Hematopoietic multipotent progenitor cell treated with erythropoietin and hydrocortisone succinate and interleukin-3 and kit ligand, for 17 days (in vitro differentiated cells): ENCODE results near the gene EXO1.

Experiments used
- DNase-seq: peaks from one replicate; pipeline ENCODE4 v3.0.0-alpha.2; 2015; ENCODE audit warnings: low spot score

EXO1 gene

DNA sequence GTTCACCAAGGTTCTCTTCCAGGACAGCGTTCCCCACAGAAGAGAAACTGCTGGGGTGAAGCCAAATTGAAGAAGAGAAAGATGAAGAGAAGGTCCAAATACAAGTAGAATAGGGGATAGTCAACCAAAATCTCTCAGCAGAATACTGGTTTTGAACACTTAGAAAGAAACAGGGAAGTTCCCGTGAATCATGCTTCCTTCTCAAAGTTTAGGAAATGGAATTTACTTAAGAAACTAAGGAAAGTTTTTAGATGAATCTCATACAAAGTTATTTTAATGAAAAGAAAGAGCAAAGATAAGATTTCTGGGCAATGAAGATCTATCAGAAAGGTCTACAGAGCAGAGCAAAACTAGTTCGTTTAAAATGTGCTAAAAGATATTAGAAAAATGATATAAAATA, 43.3 kb downstream of the EXO1 start:
- DNase-seq, result no peak

DNA sequence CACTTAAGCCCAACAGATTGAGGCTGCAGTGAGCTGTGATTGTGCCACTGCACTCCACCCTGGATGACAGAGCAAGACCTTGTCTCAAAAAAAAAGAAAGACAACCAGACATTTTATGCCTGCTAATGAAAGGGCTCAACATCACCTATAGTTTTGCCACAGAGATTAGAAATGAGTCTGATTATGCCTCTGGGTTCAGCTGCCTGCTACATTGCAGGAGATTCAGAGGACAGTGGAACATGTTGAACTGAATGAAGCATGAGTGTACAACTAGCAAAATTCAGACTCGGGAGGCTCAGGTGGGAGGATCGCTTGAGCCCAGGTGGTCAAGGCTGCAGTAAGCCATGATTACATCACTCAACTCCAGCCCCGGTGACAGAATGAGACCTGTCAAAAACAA, 46.0 kb downstream of the EXO1 start:
- DNase-seq, result no peak

DNA sequence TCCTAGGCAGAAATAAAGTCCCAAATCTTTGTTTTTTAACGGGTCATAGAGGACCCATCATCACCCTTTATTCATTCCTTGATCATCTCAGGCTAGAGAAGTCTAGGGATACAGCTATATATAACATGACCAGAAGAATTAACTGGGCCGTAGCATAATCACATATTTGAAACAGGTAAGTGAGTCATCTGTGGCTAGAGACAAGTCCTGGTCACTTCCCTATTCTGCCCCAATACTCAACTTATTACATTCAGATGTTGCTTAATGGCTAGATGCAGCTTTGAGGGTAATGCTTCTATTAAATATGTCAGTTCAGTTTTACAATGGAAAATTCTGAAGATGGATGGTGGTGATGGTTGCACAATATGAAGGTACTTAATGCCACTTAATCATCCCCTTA, 47.0 kb downstream of the EXO1 start:
- no peak for DNase-seq

DNA sequence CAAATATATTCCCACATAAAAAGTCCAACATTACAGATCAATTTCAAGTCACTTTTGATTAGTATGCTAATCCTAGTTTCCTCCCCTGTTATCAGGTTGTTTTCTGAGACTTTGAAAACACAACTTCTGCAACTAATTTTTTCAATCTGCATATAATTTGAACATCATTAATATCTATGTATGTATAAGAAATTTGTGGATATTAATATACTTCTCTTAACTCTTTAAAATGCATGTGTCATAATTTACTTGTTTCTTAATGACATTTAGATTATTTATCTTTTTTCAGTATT, 48.6 kb downstream of the EXO1 start:
- DNase-seq, result no peak

DNA sequence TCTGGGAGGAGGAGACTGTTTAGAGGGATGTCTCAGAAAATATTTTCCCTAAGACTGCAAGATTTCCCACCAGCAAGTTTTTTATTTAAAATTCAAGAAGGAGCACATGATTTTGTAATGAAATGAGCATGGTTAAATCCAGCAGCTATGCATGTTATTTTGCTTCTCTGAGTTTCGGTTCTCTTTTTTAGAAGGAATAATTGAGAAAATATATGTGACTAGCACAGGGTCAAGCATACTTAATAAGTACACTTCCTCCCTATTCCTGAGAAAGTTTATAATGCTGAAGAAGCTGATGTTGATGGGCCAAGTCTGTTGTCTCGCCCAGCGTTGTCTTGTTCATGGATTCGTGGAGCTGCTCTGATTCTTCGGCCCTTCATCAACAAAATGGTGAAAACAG, 51.2 kb downstream of the EXO1 start:
- DNase-seq, result no peak

DNA sequence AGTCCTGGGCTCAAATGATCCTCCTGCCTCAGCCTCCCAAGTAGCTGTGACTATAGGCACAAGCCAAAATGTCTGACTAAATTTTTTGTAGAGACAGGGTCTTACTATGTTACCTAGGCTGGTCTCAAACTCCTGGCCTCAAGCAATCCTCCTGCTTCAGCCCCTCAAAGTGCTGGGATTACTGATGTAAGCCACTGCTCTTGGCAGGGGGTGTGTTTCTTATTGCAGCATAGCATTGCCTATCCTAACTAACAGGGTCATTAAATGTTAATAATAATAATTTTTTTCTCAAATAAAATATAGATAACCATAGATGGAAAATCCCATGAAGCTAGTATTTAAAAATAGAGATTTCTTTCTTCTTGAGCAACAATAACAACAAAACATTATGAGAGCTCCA, 52.4 kb downstream of the EXO1 start:
- DNase-seq, result no peak

DNA sequence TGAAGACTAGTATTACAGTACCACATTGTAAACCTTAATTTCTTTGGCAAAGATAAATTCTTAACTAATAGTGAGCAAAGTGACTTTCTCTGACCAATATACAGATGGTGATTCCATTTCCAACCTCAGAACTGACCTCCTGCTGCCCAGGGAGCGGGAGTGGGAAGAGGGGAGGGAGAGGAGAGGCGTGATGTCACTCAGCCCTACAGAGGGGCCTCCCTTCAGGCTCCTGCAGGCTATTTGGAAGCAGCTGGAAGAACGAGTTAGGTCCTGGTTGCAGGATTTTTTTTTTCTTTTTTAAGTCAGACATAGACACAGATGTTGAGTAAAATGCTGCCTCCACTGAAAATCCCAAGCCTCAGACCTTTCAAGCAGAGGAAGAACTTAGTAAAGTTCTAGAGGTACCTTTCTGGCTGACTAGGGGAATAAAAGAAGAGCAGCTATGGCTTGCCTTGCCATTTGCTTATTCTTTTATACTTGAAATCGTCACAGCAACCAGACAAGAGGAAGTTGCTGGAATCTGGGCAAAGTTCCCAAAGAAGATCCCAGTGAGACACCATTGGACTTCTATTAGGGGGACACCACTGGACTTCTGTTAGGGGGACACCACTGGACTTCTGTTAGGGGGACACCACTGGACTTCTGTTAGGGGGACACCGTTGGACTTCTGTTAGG, 54.5 kb downstream of the EXO1 start:
- no peak for DNase-seq

DNA sequence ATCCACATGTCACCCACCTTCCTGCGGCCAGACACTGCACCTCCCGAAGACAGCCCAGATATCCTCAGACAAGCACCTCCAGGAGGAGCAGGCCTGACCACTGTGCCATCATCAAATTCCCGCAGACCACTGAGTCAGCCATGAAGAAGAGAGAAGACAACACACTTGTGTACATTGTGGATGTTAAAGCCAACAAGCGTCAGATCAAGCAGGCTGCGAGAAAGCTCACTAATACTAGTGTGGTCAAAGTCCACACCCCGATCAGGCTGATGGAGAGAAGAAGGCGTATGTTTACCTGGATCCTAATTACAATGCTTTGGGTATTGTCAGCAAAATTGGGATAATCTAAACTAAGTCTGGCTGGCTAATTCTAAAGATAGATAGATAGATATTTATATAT, 68.2 kb downstream of the EXO1 start:
- DNase-seq, result no peak

DNA sequence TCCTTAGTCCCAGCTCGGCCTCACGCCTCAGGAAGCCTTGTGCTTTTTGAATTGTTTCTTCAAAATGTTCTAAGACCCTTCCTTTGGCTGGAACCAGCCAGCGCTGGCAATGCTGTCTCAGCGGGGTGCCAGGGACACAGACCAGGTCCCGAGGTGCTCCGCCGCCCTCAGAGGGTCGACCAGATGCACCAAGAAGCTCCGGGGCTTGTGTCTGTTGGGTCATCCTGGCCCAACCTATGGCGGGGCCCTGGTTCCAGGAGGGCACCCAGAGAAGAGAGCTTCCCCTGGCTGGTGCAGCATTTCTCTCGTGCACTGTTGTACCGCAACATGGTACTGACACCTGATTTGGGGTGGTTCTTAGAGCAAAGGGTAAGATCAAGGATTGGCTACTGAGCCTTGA, 69.5 kb downstream of the EXO1 start:
- no peak for DNase-seq

DNA sequence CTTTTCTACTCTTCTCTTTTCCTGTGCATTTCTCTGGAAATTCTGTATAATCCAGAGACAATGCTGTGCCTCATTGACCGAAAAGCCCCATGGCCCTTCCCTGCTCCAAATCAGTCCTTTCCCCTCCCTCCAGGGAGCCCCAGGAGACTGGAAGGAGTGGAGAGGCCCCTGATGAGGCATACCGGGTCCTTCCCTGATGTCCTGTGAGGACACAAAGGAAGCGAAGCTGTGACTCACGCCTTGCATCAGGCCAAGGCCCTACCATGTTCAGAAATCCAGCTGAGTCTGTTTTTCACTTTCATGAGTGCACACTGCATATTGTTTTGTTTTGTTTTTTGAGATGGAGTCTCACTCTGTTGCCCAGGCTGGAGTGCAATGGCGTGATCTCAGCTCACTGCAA, 70.9 kb downstream of the EXO1 start:
- no peak for DNase-seq

DNA sequence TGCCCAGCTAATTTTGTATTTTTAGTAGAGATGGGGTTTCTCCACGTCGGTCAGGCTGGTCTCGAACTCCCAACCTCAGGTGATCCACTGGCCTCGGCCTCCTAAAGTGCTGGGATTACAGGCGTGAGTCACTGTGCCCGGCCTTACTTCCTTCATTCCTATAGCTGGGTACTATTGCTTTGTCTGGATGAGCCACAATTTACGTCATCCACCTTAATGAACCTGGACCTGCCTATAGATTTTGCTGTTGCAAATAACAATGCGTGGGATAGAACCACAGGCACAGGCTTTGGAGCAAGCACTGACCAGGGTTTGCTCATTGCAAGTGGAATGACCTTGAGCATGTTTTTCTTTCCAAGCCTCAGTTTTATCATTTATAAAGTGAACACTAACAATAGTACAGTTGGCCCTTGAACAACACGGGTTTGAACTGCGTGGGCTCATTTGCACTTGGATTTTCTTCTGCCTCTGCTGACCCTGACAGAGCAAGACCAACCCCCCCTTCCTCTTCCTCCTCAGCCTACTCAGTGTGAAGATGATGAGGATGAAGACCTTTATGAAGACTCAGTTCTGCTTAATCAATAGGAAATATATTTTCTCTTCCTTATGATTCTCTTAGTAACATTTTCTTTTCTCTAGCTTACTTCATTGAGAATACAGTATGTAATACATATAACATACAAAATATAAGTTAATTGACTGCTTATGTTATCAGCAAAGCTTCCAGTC, 76.2 kb downstream of the EXO1 start:
- DNase-seq, result no peak

DNA sequence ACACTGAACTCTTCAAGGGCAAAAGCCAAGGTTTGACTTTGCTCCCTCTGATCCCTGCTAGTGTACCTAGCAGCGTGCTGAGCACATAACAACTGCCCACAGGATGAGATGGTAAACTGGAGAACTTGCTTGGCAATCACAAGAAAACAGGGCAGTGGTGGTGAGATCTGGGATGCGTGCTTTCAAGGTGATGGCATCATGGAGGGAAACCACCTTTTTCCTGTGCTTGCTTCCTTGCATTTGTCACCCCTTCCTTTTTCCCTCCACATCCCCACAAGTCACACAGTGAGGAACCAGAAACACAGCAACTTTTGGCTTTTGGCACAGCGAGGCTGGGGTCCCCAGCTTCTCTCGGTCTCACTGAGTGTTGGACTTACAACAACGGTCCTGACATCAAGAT, 78.1 kb downstream of the EXO1 start:
- DNase-seq, result no peak

DNA sequence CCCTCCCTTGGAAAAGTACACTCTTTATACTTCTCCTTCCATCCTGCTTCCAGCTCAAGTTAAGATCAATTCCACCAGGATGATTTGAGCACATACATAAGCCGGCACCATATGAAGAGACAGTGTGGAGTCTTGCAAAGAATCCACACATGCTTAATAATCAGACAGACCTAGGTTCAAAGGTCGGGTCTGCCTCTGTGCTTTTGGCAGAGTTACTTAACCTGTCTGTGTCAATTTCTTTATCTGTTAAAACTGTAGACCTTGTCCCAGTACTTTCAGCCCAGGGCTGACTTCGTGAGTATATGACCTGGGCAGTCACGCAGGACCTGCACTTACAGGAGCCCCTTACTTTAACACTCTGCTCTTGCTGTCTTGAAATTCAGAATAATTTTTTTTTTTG, 79.3 kb downstream of the EXO1 start:
- DNase-seq, result no peak

DNA sequence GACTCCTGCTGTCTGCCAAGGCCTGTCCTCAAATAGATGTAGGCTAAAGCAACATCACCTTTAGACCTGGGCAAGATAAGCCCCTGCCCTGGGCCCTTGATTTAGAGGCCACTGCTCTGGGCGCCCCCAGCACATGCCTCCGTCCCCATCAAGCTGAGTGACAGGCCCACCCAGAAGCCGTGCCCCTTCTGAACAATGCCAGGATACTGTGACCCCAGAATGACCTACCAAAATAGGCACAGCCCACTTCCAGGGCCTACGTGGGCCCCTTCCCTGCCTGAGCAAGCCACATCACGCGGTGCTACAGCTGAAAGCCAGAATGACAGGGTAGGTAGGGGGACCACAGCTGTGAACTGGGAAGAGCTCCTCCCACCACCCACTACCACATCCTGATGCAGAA, 84.8 kb downstream of the EXO1 start:
- DNase-seq, result no peak

DNA sequence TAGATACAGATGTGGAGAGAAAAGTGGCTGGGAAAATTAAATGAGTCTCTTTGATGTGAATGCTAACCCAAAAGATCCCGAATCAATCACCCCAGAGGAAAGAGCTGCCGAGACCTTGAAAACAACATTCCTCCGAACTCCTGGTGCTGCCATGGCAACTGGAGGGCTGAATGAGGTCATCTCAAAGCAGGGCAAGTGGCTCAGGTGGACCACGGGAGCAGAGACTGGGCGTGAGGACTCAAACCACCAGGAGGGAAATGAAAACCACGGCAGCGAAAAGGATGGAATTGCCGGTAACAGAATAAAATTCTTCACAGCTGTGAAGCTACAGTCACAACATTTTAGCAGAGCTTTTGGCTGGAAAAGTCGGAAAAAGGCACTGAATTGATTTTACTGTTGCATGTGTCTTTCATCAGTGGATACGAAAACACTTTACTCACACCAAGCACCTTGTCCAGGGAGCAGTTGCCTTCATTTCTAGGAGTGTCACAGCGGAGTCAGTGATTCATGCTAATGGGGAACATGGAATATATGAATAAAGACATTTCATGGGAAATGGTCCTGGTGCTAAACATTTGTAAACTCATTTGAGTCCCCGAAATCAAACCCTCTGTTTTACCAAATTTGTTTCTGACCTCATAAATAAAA, 86.3 kb downstream of the EXO1 start:
- DNase-seq, result no peak

DNA sequence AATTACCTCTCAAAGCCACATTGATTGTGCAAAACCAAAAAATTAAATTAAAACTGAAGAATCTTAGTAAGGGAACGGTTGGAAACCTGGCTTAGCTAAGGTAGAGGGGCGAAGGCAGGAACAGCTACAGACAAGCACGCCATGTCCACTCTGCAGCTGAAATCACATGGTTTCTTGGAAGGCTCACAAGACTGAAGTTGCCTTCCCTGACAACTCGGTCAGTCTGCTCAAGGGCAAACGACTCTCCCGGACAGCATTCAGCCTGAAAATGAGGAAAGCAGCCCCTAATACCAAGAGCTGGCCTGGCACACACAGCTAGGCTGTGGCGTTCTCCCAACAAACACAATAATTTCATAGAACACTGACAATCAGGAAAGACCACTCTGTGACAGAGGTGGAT, 86.9 kb downstream of the EXO1 start:
- DNase-seq, result no peak
